ENCODE results near the gene PRKCA.

- no peak for TF ChIP-seq EZH2 (IDR thresholded peaks at IDR 0.05)
- no peak for TF ChIP-seq FOXP2 (optimal IDR thresholded peaks at IDR 0.05; ENCODE audit: control extremely low read depth, extremely low read length, insufficient read depth)
Measured at GRCh38 chr17:66372182-66372581, 69.8 kb downstream of the PRKCA start.

All from SK-N-MC (cell line).